HepG2 (cell line): ENCODE results near the gene ADCY7. TPM values are rescaled to one million over a fixed set of nuclear protein-coding genes. Genes with fewer than 3 reads are reported as not detected.

ENCODE experiments used
- BORCS8-MEF2B ChIP-seq: sonication (generic); formaldehyde crosslinking; IDR thresholded peaks from 2 replicates; pipeline ENCODE4 v1.8.0; 2022; ENCODE audit warnings: mild to moderate bottlenecking, missing genetic modification reagents
- CAMTA2 ChIP-seq: sonication (generic); formaldehyde crosslinking; IDR thresholded peaks from 2 replicates; pipeline ENCODE4 v1.4.0; 2020; ENCODE audit warnings: mild to moderate bottlenecking, missing genetic modification reagents, borderline replicate concordance
- DPF2 ChIP-seq: sonication (generic); formaldehyde crosslinking; IDR thresholded peaks from 2 replicates; pipeline ENCODE4 v1.4.0; 2020; ENCODE audit warnings: mild to moderate bottlenecking, low read depth, missing genetic modification reagents, borderline replicate concordance
- HNRNPLL ChIP-seq: fragments of 200-400 bp; formaldehyde crosslinking; IDR thresholded peaks from 2 replicates; pipeline ENCODE4 v1.6.1; 2017; ENCODE audit warnings: mild to moderate bottlenecking, low read depth, low read length; ENCODE audit not compliant: poor library complexity, severe bottlenecking
- KMT2A ChIP-seq: sonication (generic); formaldehyde crosslinking; IDR thresholded peaks from 2 replicates; pipeline ENCODE4 v1.4.0; 2020; ENCODE audit warnings: missing genetic modification reagents
- MXD4 ChIP-seq: IDR thresholded peaks from 2 replicates; pipeline ENCODE4 v1.6.1; 2016; ENCODE audit warnings: mild to moderate bottlenecking, missing biosample characterization, missing genetic modification reagents
- PHF5A ChIP-seq: IDR thresholded peaks from one replicate; pipeline ENCODE4 v1.6.1; 2018; ENCODE audit warnings: low read depth, missing genetic modification reagents; ENCODE audit not compliant: unreplicated experiment
- RFX5 ChIP-seq: IDR thresholded peaks from 2 replicates; pipeline ENCODE4 v1.6.1; 2011; ENCODE audit warnings: low read depth, low read length, improper control_type of control experiment
- SMAD1 ChIP-seq: sonication (generic); formaldehyde crosslinking; IDR thresholded peaks from 2 replicates; pipeline ENCODE4 v1.4.0; 2020; ENCODE audit warnings: missing genetic modification reagents, low read depth, mild to moderate bottlenecking, borderline replicate concordance
- YEATS4 ChIP-seq: sonication (generic); formaldehyde crosslinking; IDR thresholded peaks from 2 replicates; pipeline ENCODE4 v1.4.0; 2020; ENCODE audit warnings: missing genetic modification reagents, borderline replicate concordance
- ZFP36 ChIP-seq: fragments of 150-350 bp; IDR thresholded peaks from 2 replicates; pipeline ENCODE4 v1.6.1; 2018; ENCODE audit warnings: borderline replicate concordance, low read length, low read depth; ENCODE audit not compliant: partially characterized antibody
- ZIK1 ChIP-seq: sonication (generic); formaldehyde crosslinking; IDR thresholded peaks from 2 replicates; pipeline ENCODE4 v1.5.0; 2020; ENCODE audit warnings: mild to moderate bottlenecking, low read depth, missing genetic modification reagents, borderline replicate concordance
- ZNF12 ChIP-seq: sonication (generic); formaldehyde crosslinking; IDR thresholded peaks from 2 replicates; pipeline ENCODE4 v1.5.0; 2020; ENCODE audit warnings: missing genetic modification reagents
- ZNF253 ChIP-seq: sonication (generic); formaldehyde crosslinking; IDR thresholded peaks from 2 replicates; pipeline ENCODE4 v1.8.0; 2022; ENCODE audit warnings: mild to moderate bottlenecking, missing genetic modification reagents, borderline replicate concordance
- ZNF44 ChIP-seq: sonication (generic); formaldehyde crosslinking; IDR thresholded peaks from 2 replicates; pipeline ENCODE4 v1.5.1; 2020; ENCODE audit warnings: mild to moderate bottlenecking, missing genetic modification reagents
- ZNF558 ChIP-seq: sonication (generic); formaldehyde crosslinking; IDR thresholded peaks from 2 replicates; pipeline ENCODE4 v1.9.0; 2022; ENCODE audit warnings: mild to moderate bottlenecking, missing genetic modification reagents, borderline replicate concordance
- ZNF781 ChIP-seq: sonication (generic); formaldehyde crosslinking; IDR thresholded peaks from 2 replicates; pipeline ENCODE4 v1.5.1; 2020; ENCODE audit warnings: borderline replicate concordance, mild to moderate bottlenecking, missing genetic modification reagents; ENCODE audit errors: not compliant biosample characterization
- polyA plus RNA-seq, 8 experiments: library from polyadenylated mRNA; depleted of rRNA in 3 of 8; stranded (reverse) in 7 of 8; unstranded in 1 of 8; fragments of >200 nt; fragmentation: Illumina TruSeq in 4 of 8; extraction: Trizol in 4 of 8; gene quantifications; 2 replicates each; pipeline versions ENCODE4 v1.2.1 to v1.2.3, GENCODE V29; 2011 to 2016; ENCODE audit warnings: low read depth in 4 of 8, missing spikeins in 1 of 8, mixed read lengths in 1 of 8; ENCODE audit not compliant: insufficient read depth in 1 of 8
- total RNA-seq, 5 experiments: library from RNA; depleted of rRNA; stranded (reverse); fragments of >200 nt; fragmentation: Illumina TruSeq; extraction: Trizol; gene quantifications; 2 replicates each; pipeline ENCODE4 v1.2.3, GENCODE V29; 2016; ENCODE audit warnings: low read depth in 1 of 5
- TF ChIP-seq, protein P1 (sequence below): sonication (generic); formaldehyde crosslinking; IDR thresholded peaks from 2 replicates; pipeline ENCODE4 v1.5.0; 2020; ENCODE audit warnings: missing genetic modification reagents
- TF ChIP-seq, protein P2 (sequence below): sonication (generic); formaldehyde crosslinking; IDR thresholded peaks from 2 replicates; pipeline ENCODE4 v1.4.0; 2020; ENCODE audit warnings: mild to moderate bottlenecking, missing genetic modification reagents, borderline replicate concordance
- TF ChIP-seq, protein P3 (sequence below): sonication (generic); formaldehyde crosslinking; IDR thresholded peaks from 2 replicates; pipeline ENCODE4 v1.5.1; 2020; ENCODE audit warnings: missing genetic modification reagents, mild to moderate bottlenecking, borderline replicate concordance
- TF ChIP-seq, protein P4 (sequence below), 2 experiments: sonication (generic) in 1 of 2; formaldehyde crosslinking in 1 of 2; IDR thresholded peaks; 2 replicates each; pipeline versions ENCODE4 v1.5.1 to v1.6.1; 2011 to 2020; ENCODE audit warnings: borderline replicate concordance in 1 of 2, low read depth in 1 of 2, low read length in 1 of 2, mild to moderate bottlenecking in 1 of 2, missing genetic modification reagents in 1 of 2, moderate library complexity in 1 of 2

ADCY7 gene
- total and polyA plus RNA-seq, 2 of the 13 experiments (the other 11 are each of a cell fraction or from before 2014, with no cell fraction given), result 2.2 to 4.3 TPM

DNA sequence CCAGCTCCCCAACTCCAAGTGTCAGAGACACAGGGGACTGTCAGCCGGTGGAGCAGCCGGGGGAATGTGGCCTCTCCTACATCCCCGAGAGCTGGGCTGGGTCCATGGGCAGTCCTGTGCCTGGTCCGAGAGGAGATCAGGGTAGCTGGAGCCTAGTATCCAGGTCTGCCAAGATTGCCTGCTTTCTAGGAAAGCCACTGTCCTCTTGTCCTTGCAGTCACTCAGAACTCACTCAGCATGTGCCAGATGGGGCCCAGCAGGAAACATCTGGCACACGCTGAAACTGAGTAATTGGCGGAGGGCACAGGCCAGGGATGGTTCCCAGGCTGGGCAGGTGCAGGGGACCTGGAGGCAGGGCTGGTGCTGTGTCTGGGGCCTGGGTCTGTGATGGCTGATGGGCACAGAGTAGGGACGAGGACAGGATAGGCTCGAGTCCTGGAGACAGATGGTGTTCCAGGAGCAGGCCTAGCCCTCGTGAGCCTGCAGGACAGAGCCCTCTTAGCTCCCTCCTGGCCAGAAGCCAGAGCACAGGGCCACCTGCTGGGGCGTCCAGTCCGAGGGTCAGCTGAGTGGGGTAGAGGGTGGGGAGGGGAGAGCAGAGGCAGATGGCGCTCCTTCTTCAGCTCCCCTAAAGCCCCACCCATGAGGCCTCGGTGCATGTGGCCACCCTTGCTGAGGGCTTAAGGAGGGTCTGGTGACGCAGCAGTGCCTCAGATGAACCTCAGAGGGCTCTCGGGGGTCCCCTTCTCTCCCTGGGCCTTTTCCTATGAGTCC is 31.1 kb downstream of the ADCY7 start (continued):
- TF ChIP-seq, protein P1, sequence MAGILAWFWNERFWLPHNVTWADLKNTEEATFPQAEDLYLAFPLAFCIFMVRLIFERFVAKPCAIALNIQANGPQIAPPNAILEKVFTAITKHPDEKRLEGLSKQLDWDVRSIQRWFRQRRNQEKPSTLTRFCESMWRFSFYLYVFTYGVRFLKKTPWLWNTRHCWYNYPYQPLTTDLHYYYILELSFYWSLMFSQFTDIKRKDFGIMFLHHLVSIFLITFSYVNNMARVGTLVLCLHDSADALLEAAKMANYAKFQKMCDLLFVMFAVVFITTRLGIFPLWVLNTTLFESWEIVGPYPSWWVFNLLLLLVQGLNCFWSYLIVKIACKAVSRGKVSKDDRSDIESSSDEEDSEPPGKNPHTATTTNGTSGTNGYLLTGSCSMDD (CRISPR knock-in tag), result no peak
- TF ChIP-seq BORCS8-MEF2B (CRISPR knock-in tag) (peak; percentile 79), CAMTA2 (CRISPR knock-in tag) (peak; percentile 52; the same call in 1 of the 2 replicates), PHF5A (CRISPR knock-in tag) (no peak), MXD4 (CRISPR knock-in tag) (no peak), ZIK1 (CRISPR knock-in tag) (no peak; the same call in 1 of the 2 replicates), ZNF12 (CRISPR knock-in tag) (no peak), SMAD1 (no peak), HNRNPLL (peak; percentile 16), DPF2 (CRISPR knock-in tag) (peak; percentile 16; the same call in 1 of the 2 replicates), RFX5 (no peak), ZFP36 (no peak), ZNF781 (CRISPR knock-in tag) (no peak), ZNF558 (CRISPR knock-in tag) (no peak), ZNF253 (CRISPR knock-in tag) (no peak), KMT2A (peak; percentile 17), YEATS4 (CRISPR knock-in tag) (0 out of 2 replicates have a peak, but pooled peaks have one; percentile 51), ZNF44 (CRISPR knock-in tag) (no peak)
- TF ChIP-seq, protein P2, sequence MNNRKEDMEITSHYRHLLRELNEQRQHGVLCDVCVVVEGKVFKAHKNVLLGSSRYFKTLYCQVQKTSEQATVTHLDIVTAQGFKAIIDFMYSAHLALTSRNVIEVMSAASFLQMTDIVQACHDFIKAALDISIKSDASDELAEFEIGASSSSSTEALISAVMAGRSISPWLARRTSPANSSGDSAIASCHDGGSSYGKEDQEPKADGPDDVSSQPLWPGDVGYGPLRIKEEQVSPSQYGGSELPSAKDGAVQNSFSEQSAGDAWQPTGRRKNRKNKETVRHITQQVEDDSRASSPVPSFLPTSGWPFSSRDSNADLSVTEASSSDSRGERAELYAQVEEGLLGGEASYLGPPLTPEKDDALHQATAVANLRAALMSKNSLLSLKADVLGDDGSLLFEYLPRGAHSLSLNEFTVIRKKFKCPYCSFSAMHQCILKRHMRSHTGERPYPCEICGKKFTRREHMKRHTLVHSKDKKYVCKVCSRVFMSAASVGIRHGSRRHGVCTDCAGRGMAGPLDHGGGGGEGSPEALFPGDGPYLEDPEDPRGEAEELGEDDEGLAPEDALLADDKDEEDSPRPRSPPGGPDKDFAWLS, result 0 out of 2 replicates have a peak, but pooled peaks have one; percentile 72
- TF ChIP-seq, protein P3, sequence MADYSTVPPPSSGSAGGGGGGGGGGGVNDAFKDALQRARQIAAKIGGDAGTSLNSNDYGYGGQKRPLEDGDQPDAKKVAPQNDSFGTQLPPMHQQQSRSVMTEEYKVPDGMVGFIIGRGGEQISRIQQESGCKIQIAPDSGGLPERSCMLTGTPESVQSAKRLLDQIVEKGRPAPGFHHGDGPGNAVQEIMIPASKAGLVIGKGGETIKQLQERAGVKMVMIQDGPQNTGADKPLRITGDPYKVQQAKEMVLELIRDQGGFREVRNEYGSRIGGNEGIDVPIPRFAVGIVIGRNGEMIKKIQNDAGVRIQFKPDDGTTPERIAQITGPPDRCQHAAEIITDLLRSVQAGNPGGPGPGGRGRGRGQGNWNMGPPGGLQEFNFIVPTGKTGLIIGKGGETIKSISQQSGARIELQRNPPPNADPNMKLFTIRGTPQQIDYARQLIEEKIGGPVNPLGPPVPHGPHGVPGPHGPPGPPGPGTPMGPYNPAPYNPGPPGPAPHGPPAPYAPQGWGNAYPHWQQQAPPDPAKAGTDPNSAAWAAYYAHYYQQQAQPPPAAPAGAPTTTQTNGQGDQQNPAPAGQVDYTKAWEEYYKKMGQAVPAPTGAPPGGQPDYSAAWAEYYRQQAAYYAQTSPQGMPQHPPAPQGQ (CRISPR knock-in tag), result no peak
- TF ChIP-seq, protein P4, sequence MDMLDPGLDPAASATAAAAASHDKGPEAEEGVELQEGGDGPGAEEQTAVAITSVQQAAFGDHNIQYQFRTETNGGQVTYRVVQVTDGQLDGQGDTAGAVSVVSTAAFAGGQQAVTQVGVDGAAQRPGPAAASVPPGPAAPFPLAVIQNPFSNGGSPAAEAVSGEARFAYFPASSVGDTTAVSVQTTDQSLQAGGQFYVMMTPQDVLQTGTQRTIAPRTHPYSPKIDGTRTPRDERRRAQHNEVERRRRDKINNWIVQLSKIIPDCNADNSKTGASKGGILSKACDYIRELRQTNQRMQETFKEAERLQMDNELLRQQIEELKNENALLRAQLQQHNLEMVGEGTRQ (IDR thresholded peaks at IDR 0.05; ENCODE audit: low read depth, low read length), result no peak
- TF ChIP-seq, protein P4 (CRISPR knock-in tag; IDR thresholded peaks at IDR 0.05; ENCODE audit: borderline replicate concordance), result peak; percentile 31; the same call in 1 of the 2 replicates
